ENCODE results near the gene CATSPER1. TPM values are rescaled to one million over a fixed set of nuclear protein-coding genes. Genes with fewer than 3 reads are reported as not detected.

Gene CATSPER1
- total RNA-seq, 1 donor from 2014 or later, result not detected

DNA sequence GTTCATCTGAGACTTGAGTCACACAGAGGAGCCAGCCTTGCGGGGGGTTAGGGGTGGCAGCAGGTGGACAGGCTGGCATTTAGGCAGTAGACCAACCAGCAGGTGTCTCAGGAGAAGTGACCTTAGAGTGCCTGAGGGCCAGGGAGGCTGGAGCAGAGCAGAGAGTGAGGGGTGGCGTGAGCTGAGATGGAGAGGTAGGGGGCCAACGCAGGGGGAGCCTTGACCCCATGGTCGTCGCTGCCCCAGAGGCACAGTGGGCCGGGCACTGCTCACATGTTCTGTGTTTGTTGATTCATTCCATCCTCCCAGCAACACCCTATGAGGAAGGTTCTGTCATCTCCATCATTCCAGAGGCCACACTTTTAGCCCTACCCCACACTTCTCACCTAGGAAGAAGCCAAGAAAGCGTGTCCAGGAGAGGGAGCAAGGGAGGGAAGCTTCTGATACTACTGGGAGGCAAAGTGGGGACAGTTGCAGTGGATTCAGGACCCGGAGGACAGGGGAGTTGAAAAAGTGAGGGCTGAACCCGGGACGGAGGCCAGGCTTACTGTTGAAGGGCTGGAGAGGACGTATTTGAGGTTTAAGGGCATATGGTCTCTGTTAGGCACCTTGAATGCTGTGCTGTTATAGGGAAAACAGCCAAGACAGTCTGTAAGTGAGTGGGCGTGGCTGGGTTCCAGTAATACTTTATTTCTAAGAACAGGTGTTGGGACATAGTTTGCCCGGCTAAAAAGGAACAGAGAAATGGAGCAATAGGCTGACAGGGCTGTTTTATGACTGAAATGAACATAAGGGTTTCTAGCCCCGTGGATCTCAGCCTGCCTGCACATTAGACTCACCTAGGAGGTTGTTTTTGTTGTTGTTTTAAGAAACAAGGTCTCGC is 57.4 kb downstream of the CATSPER1 start:
- no peak for DNase-seq

DNA sequence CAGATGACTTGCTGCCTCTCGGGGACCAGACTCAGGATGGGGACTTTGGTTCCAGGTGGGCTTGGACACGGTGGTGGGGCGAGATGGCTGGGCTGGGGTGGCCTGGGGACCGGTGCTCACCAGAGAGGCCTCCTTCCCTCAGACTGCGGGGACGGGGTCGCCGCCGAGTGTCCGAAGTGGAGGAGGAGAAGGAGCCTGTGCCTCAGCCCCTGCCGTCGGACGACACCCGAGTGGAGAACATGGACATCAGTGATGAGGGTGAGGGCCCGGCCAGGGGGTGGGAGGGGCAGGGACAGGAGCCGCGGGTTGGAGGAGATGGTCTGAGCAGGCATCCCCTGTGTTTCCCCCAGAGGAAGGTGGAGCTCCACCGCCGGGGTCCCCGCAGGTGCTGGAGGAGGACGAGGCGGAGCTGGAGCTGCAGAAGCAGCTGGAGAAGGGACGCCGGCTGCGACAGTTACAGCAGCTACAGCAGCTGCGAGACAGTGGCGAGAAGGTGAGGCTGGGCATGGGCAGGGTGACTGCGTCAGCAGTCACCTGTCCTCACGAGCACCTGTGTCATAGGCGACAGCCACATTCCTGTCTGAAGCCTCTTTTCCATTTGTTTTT is 58.8 kb downstream of the CATSPER1 start:
- no peak for DNase-seq

Other genes starting within 250 kb of the CATSPER1 start
- gene AP5B1, start 245.5 kb downstream of the CATSPER1 start, total RNA-seq, result 4.7 TPM
- gene OVOL1, start 239.4 kb downstream of the CATSPER1 start, total RNA-seq, result not detected
- gene SNX32, start 192.5 kb downstream of the CATSPER1 start, total RNA-seq, result 7.3 TPM
- gene CFL1, start 168.3 kb downstream of the CATSPER1 start, total RNA-seq, result 404 TPM
- gene MUS81, start 166.0 kb downstream of the CATSPER1 start, total RNA-seq, result 45.9 TPM
- gene EFEMP2, start 153.7 kb downstream of the CATSPER1 start, total RNA-seq, result 13.3 TPM
- gene CTSW, start 146.6 kb downstream of the CATSPER1 start, total RNA-seq, result not detected
- 107 TPM for gene FIBP, start 138.0 kb downstream of the CATSPER1 start, total RNA-seq
- gene CCDC85B, start 135.8 kb downstream of the CATSPER1 start, total RNA-seq, result 14.0 TPM
- not detected for gene FOSL1, start 126.1 kb downstream of the CATSPER1 start, total RNA-seq
- gene C11orf68, start 107.4 kb downstream of the CATSPER1 start, total RNA-seq, result 12.6 TPM
- 50.4 TPM for gene DRAP1, start 107.1 kb downstream of the CATSPER1 start, total RNA-seq
- gene TSGA10IP, start 81.0 kb downstream of the CATSPER1 start, total RNA-seq, result not detected
- gene SART1, start 64.7 kb downstream of the CATSPER1 start, total RNA-seq, result 22.1 TPM
- gene EIF1AD, start 24.3 kb downstream of the CATSPER1 start, total RNA-seq, result 20.7 TPM
- gene BANF1, start 24.0 kb downstream of the CATSPER1 start, total RNA-seq, result 16.7 TPM
- gene CST6, start 14.5 kb downstream of the CATSPER1 start, total RNA-seq, result not detected
- gene GAL3ST3, start 22.7 kb upstream of the CATSPER1 start, total RNA-seq, result 14.0 TPM
- gene SF3B2, start 25.9 kb upstream of the CATSPER1 start, total RNA-seq, result 88.6 TPM
- gene PACS1, start 43.8 kb upstream of the CATSPER1 start, total RNA-seq, result 34.5 TPM
- gene KLC2, start 231.2 kb upstream of the CATSPER1 start, total RNA-seq, result 31.5 TPM
- gene RAB1B, start 242.2 kb upstream of the CATSPER1 start, total RNA-seq, result 28.9 TPM